ENCODE measurements around the gene PDS5B.

Gene PDS5B

DNA sequence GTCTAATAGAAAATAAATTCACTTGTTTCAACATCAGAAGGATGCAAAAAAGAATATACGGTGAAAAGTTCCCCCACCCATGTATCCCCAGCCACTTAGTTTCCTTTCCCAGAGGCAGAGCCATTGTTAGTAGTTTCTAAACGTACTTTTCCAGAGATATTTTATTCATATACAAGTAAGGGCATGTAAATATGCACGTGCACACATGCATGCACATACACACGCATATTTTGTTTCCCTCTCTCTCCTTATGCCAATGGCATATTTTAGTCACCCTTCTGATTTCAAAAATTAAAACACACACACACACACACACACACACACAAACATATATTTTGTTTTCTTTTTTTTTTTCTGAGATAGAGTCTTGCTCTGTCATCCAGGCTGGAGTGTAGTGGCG is 147.4 kb downstream of the PDS5B start:
- no peak for DNase-seq (ENCODE audit: low read depth)
- H3K4me3 ChIP-seq (replicated peaks; ENCODE audit: low read depth, low read length): no peak overlapping the region
- TF ChIP-seq, protein P1, sequence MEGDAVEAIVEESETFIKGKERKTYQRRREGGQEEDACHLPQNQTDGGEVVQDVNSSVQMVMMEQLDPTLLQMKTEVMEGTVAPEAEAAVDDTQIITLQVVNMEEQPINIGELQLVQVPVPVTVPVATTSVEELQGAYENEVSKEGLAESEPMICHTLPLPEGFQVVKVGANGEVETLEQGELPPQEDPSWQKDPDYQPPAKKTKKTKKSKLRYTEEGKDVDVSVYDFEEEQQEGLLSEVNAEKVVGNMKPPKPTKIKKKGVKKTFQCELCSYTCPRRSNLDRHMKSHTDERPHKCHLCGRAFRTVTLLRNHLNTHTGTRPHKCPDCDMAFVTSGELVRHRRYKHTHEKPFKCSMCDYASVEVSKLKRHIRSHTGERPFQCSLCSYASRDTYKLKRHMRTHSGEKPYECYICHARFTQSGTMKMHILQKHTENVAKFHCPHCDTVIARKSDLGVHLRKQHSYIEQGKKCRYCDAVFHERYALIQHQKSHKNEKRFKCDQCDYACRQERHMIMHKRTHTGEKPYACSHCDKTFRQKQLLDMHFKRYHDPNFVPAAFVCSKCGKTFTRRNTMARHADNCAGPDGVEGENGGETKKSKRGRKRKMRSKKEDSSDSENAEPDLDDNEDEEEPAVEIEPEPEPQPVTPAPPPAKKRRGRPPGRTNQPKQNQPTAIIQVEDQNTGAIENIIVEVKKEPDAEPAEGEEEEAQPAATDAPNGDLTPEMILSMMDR (IDR thresholded peaks at IDR 0.05; ENCODE audit: low read length, missing control alignments): no peak

DNA sequence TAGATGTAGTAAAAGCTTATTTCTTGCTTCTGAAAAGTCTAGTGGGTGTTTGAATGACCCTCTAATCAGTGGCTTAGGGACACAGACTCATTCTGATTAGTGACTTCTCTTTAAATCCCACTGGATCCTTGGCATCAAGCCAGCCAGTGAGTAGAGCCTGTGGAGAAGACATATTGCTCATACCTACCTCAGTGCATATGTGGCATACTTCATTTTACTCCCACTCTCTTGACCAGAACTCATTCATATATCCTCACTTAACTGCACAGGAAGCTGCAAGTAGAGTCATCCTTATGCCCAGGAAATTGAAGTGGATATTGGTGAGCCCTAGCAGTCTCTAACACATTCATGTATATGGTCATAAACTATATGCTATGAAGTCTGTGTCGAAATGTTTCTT is 148.3 kb downstream of the PDS5B start:
- DNase-seq (ENCODE audit: low read depth): peak; percentile 73
- TF ChIP-seq, protein P1 (IDR thresholded peaks at IDR 0.05; ENCODE audit: low read length, missing control alignments): no peak
- no peak overlapping the region for H3K4me3 ChIP-seq (replicated peaks; ENCODE audit: low read depth, low read length)

DNA sequence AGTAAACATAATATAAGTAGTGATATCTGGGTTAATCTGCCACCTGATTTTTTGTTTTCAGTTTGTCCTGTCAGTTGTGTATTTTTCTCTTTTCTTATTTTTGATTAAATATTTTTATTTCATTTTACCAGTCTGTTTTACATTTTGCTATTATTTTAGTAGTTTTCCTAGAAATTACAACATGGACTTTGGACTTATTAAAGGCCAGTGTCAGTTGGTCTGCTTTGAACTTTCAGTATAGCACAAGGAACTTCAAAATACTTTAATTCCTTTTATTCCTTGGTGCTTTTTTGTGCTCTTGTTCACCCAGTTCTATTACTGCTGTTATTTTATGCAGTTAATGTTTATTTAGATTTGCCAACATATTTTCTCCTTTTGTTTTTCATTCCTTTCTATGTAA is 149.6 kb downstream of the PDS5B start:
- H3K4me3 ChIP-seq (replicated peaks; ENCODE audit: low read depth, low read length): no peak overlapping the region
- TF ChIP-seq, protein P1 (IDR thresholded peaks at IDR 0.05; ENCODE audit: low read length, missing control alignments): no peak
- no peak for DNase-seq (ENCODE audit: low read depth)

DNA sequence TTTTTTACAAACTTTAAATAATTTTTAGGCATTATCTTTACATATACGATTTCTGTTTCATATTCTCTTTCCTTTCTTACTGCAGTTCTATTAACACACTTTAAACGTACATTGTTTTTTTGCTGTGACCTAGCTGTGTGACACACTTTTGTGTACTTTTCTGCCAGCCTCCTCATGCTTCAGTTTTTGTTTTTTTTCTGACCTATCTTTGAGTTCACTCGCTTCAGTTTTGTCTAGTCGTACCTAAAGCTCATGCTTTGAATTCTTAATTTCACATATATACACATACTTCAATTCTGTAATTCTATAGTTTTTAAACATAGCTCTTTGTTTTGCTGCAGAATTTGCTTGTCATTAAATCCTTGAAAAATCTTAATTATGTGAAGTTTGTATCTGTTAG is 150.4 kb downstream of the PDS5B start:
- H3K4me3 ChIP-seq (replicated peaks; ENCODE audit: low read depth, low read length): peak overlapping the region; percentile 44
- TF ChIP-seq, protein P1 (IDR thresholded peaks at IDR 0.05; ENCODE audit: low read length, missing control alignments): no peak
- DNase-seq (ENCODE audit: low read depth): no peak

DNA sequence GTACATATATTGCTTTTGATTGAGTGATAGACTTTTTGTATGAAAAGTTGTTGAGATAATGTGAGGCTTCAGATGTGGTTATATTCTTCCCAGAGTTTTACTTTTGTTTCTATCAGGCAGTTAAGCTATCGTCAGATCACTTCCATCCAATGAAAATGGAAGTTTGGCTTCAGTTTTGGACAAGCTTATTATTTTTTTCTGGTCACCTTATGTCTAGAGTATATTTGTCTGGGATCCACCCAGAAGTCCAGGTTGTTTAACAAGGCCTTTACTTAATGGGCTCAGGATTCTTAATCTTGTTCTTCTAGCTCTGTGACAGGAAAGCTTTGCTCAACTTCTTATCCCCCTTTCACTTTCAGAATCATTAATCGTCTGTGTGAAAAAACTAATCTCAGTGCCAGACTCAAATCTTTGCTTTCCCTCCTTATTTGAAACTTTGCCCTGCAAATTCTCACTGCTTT is 150.9 kb downstream of the PDS5B start:
- peak; percentile 21 for DNase-seq (ENCODE audit: low read depth)
- H3K4me3 ChIP-seq (replicated peaks; ENCODE audit: low read depth, low read length): peak overlapping the region; percentile 44
- TF ChIP-seq, protein P1 (IDR thresholded peaks at IDR 0.05; ENCODE audit: low read length, missing control alignments): no peak

DNA sequence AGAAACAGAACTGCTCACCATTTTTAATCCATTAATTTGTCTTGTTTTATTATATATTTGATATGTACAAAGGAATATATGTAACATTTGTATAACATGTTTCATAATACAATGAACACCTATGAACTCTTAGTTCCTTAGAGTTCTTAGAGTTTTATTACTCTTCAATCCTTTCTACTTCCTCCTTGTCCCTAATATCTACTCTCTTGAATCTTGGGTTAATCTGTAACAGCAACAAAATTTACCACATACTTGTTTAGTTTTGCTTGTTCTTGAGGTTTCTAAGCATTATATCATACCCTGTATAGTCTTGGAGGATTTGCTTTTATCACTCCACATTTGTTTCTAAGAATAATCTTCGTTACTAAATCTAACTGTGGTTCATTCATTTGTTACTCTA is 151.4 kb downstream of the PDS5B start:
- H3K4me3 ChIP-seq (replicated peaks; ENCODE audit: low read depth, low read length): peak overlapping the region; percentile 44

DNA sequence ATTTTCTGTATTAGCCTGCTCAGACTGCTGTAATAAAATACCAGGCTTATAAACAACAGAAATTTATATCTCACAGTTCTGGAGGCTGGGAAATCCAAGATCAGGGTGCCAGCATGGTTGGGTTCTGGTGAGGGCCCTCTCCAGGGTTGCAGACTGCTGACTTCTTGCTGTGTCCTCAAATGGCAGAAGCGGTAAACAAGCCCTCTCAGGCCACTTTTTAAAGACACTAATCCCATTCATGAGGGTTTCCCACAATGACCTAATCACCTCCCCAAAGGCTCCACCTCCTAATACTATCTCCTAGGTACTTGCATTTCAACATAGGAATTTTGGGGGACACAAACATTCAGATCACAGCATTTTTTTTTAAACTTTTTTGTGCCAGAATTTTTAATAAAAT is 159.3 kb downstream of the PDS5B start:
- no peak overlapping the region for H3K4me3 ChIP-seq (replicated peaks; ENCODE audit: low read depth, low read length)
- no peak for DNase-seq (ENCODE audit: low read depth)
- TF ChIP-seq, protein P1 (IDR thresholded peaks at IDR 0.05; ENCODE audit: low read length, missing control alignments): no peak

More for the DNA sequence above, 151.4 kb downstream of the PDS5B start:
- TF ChIP-seq, protein P1 (IDR thresholded peaks at IDR 0.05; ENCODE audit: low read length, missing control alignments): no peak
- no peak for DNase-seq (ENCODE audit: low read depth)

Measured in fibroblast of pulmonary artery (primary cell).